ENCODE results near the gene FAIM2.

GRCh38 chr12:49901026-49901425, 2.7 kb downstream of the FAIM2 start:
- TF ChIP-seq EZH2 (IDR thresholded peaks at IDR 0.05; ENCODE audit: borderline replicate concordance), result no peak
- TF ChIP-seq CTCF (IDR thresholded peaks at IDR 0.05; ENCODE audit: poor library complexity), result no peak
- no peak for TF ChIP-seq EZH2phosphoT487 (IDR thresholded peaks at IDR 0.05; ENCODE audit: low read depth, severe bottlenecking, unreplicated experiment)

Measured in hepatocyte (in vitro differentiated cells).